SU-DHL-6 (cell line): ENCODE data around the gene CLIC1.

Experiments used
- H2AFZ ChIP-seq: fragments of 200-600 bp; sonication (generic); 2 replicates; pipeline ENCODE4 v1.6.1; 2014; ENCODE audit warnings: low read depth, mild to moderate bottlenecking, moderate library complexity, mixed read lengths, antibody characterized with exemption, low read length; ENCODE audit not compliant: severe bottlenecking
- H3F3A ChIP-seq: fragments of 200-600 bp; shearing (Covaris generic); 2 replicates; pipeline ENCODE4 v1.6.0; 2016; ENCODE audit warnings: antibody characterized with exemption, mild to moderate bottlenecking; ENCODE audit not compliant: insufficient read depth
- H3K27ac ChIP-seq: fragments of 200-600 bp; sonication (generic); 2 replicates; pipeline ENCODE4 v1.5.1; 2016; ENCODE audit warnings: low read depth, mild to moderate bottlenecking, low read length, moderate library complexity, mixed read lengths
- H3K27me3 ChIP-seq: fragments of 200-600 bp; sonication (generic), shearing (Covaris generic); 2 replicates; pipeline ENCODE4 v1.6.0; 2014; ENCODE audit warnings: mild to moderate bottlenecking, low read length
- H3K36me3 ChIP-seq: fragments of 200-600 bp; sonication (generic); 2 replicates; pipeline ENCODE4 v1.6.1; 2014; ENCODE audit warnings: mild to moderate bottlenecking, low read length, mixed read lengths
- H3K4me2 ChIP-seq: fragments of 300-600, 200-600 bp; shearing (Covaris generic), sonication (generic); 2 replicates; pipeline ENCODE4 v1.6.0; 2014; ENCODE audit warnings: low read length, low read depth, mild to moderate bottlenecking; ENCODE audit not compliant: poor library complexity, severe bottlenecking
- H3K4me3 ChIP-seq: fragments of 200-600 bp; sonication (generic); 2 replicates; pipeline ENCODE4 v1.5.1; 2014; ENCODE audit warnings: antibody characterized with exemption, low read length, mild to moderate bottlenecking, mixed read lengths; ENCODE audit not compliant: insufficient read depth, poor library complexity, severe bottlenecking
- H3K79me2 ChIP-seq: fragments of 200-600 bp; sonication (generic); 2 replicates; pipeline ENCODE4 v1.6.1; 2014; ENCODE audit warnings: mild to moderate bottlenecking, low read length, moderate library complexity; ENCODE audit not compliant: insufficient read depth
- H3K9ac ChIP-seq: fragments of 200-600 bp; sonication (generic); 2 replicates; pipeline ENCODE4 v1.7.0; 2014; ENCODE audit warnings: mild to moderate bottlenecking, low read length
- H3K9me2 ChIP-seq: fragments of 200-600 bp; sonication (generic); replicated peaks from 2 replicates; pipeline ENCODE4 v1.6.1; 2014; ENCODE audit warnings: low read length; ENCODE audit not compliant: insufficient read depth
- H3K9me3 ChIP-seq: fragments of 200-600 bp; sonication (generic); 2 replicates; pipeline ENCODE4 v1.6.1; 2014; ENCODE audit warnings: low read length, mixed read lengths; ENCODE audit not compliant: insufficient read depth
- H4K20me1 ChIP-seq: fragments of 200-600 bp; sonication (generic); 2 replicates; pipeline ENCODE4 v1.6.1; 2014; ENCODE audit warnings: low read depth, mild to moderate bottlenecking, antibody characterized with exemption, low read length, moderate library complexity, mixed read lengths
- EZH2phosphoT487 ChIP-seq: fragments of 200-600 bp; sonication (generic), shearing (Covaris generic); conservative IDR thresholded peaks from 2 replicates; pipeline ENCODE4 v1.6.1; 2018; ENCODE audit warnings: mild to moderate bottlenecking, antibody characterized with exemption, low read length, moderate library complexity, mixed read lengths
- TF ChIP-seq, protein P1 (sequence below): fragments of 200-600 bp; sonication (generic); IDR thresholded peaks from one replicate; pipeline ENCODE4 v1.5.1; 2017; ENCODE audit warnings: antibody characterized with exemption, mild to moderate bottlenecking, low read length, moderate library complexity; ENCODE audit not compliant: insufficient read depth, poor library complexity, severe bottlenecking

CLIC1 gene

DNA sequence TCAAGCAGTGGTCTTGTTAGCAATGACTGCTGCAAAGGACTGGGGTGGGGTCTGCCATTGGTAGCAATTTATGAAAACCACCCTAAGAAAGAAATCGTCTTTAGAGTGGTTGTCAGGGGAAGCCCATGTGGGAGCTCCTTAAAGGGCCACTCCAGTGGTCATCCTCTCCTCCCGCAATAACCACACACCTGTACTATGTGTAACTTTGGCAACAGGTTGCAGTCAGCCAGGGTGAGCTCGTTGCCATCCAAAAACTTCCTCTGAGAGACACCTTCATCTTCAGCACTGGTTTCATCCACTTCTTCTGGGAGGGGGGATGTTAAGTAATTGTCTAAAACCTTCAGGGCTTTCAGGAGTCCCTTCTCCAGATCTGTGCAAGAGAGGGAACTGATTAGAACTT is 4.3 kb downstream of the CLIC1 start:
- Histone ChIP-seq H3K27ac (peak overlapping the region; percentile 2; the same call in 1 of the 2 replicates), H3K4me3 (no peak overlapping the region), H3F3A (peaks cover 32% of the 10 kb centered on the region), H3K79me2 (peaks cover 31% of the 10 kb centered on the region), H3K9me2 (no peaks in the 10 kb centered on the region), H3K9me3 (no peaks in the 10 kb centered on the region), H3K27me3 (no peaks in the 10 kb centered on the region), H3K4me2 (no peak overlapping the region), H4K20me1 (no peaks in the 10 kb centered on the region), H3K9ac (no peak overlapping the region), H2AFZ (no peak overlapping the region), H3K36me3 (peaks cover 18% of the 10 kb centered on the region; the same call in 1 of the 2 replicates)
- no peak for TF ChIP-seq EZH2phosphoT487
- TF ChIP-seq, protein P1, sequence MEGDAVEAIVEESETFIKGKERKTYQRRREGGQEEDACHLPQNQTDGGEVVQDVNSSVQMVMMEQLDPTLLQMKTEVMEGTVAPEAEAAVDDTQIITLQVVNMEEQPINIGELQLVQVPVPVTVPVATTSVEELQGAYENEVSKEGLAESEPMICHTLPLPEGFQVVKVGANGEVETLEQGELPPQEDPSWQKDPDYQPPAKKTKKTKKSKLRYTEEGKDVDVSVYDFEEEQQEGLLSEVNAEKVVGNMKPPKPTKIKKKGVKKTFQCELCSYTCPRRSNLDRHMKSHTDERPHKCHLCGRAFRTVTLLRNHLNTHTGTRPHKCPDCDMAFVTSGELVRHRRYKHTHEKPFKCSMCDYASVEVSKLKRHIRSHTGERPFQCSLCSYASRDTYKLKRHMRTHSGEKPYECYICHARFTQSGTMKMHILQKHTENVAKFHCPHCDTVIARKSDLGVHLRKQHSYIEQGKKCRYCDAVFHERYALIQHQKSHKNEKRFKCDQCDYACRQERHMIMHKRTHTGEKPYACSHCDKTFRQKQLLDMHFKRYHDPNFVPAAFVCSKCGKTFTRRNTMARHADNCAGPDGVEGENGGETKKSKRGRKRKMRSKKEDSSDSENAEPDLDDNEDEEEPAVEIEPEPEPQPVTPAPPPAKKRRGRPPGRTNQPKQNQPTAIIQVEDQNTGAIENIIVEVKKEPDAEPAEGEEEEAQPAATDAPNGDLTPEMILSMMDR = no peak

DNA sequence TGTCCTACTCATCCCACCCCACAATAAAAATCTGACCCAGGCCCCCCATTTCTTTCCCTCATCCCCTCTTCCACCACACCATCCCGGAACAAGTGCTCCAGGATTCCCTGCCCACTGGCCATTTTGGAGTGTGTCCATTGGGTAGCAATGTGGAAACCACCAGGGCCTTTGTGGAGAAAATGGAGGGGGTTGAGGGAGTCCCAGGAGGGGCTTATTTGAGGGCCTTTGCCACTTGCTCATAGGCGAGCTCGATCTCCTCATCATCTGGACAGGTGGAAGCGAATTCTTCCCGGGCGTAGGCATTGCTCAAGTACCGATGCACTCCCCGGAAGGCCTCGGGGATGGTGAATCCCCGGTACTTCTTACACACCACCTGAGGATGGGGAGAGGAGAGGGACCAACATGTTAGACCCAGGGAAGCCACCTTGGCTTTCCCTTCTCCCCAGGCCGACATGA is 5.7 kb downstream of the CLIC1 start:
- Histone ChIP-seq H3K27ac (peak overlapping the region; percentile 6; the same call in 1 of the 2 replicates), H3K79me2 (peaks cover 17% of the 10 kb centered on the region), H4K20me1 (no peaks in the 10 kb centered on the region), H3K4me3 (no peak overlapping the region), H3K4me2 (no peak overlapping the region), H2AFZ (no peak overlapping the region), H3K9ac (no peak overlapping the region), H3K27me3 (no peaks in the 10 kb centered on the region), H3F3A (peaks cover 30% of the 10 kb centered on the region), H3K36me3 (peaks cover 18% of the 10 kb centered on the region; the same call in 1 of the 2 replicates), H3K9me3 (no peaks in the 10 kb centered on the region), H3K9me2 (no peaks in the 10 kb centered on the region)
- no peak for TF ChIP-seq EZH2phosphoT487
- TF ChIP-seq, protein P1 = no peak

DNA sequence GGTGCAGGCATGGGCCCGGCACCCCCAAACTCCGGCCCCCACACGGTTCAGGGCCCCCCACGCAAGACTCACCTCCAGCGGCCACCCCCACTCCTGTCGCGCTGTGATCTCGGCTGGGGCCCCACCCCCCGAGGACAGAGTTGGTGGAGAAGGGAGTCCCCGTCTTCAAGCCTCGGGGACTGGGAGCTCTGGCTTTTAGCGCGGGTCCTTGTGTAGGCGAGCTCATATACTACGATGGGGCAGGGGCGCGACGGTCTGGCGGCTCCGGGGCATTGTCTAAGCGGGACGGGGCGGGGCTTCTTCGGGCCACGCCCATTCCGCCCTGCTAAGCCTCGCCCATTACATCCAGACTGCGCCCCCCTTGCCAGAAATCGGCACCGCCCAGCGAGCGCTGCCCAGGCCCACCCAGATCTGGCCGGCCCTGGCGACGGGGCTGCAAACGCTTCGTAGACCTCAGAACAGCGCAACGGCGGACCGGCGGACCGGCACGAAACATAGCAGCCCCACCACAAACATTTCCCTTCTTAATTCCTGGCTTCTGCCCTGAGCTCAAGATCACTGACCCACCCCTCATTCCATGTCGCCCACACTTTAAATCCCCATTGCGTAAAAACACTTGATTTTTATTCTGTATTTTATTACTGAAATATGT is 6.2 kb downstream of the CLIC1 start:
- H3K79me2 ChIP-seq = peaks cover 11% of the 10 kb centered on the region
- no peaks in the 10 kb centered on the region for H3K9me3 ChIP-seq
- H3K4me2 ChIP-seq = peak overlapping the region; percentile 73
- peak overlapping the region; percentile 27 for H2AFZ ChIP-seq
- no peaks in the 10 kb centered on the region for H3K27me3 ChIP-seq
- peak overlapping the region; percentile 63 for H3K4me3 ChIP-seq
- peaks cover 18% of the 10 kb centered on the region; the same call in 1 of the 2 replicates for H3K36me3 ChIP-seq
- H3F3A ChIP-seq = peaks cover 30% of the 10 kb centered on the region
- TF ChIP-seq EZH2phosphoT487 = no peak
- TF ChIP-seq, protein P1 = no peak
- peak overlapping the region; percentile 55 for H3K9ac ChIP-seq
- no peaks in the 10 kb centered on the region for H3K9me2 ChIP-seq
- peak overlapping the region; percentile 20 for H3K27ac ChIP-seq
- no peaks in the 10 kb centered on the region for H4K20me1 ChIP-seq
